Measurements from ENCODE around the gene PALLD. TPM values are rescaled to one million over a fixed set of nuclear protein-coding genes. Genes with fewer than 3 reads are reported as not detected.

The PALLD gene
- total and polyA plus RNA-seq, 2 donors (not counting 3 experiments of a cell fraction or from before 2014, with no cell fraction given), result 13.4 to 48.2 TPM

DNA sequence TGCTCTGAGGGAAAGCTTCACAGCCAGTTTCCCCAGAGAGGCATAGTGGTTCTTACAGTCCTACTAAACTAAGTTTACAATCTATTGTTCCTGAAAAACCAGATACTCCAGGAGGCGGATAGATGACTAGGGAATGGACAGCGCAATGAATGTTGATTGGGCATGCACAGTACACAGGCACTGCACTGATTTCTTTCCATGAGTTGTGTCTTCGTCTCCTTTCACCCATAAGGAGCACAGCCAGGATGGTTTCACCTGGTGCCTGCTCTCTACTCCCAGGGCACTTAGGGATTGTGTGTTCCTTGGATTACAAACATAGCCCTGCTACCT, 144.9 kb downstream of the PALLD start:
- no peak for DNase-seq (ENCODE audit: low read depth, low spot score)
- Histone ChIP-seq H3K27ac (ENCODE audit: insufficient read depth, low read depth, low read length) (no peak overlapping the region), H2AFZ (ENCODE audit: low read depth, low read length) (no peak overlapping the region), H3K9me3 (replicated peaks; ENCODE audit: control insufficient read depth, insufficient read depth, low read length) (no peaks in the 10 kb centered on the region), H3K79me2 (ENCODE audit: control insufficient read depth, insufficient read depth, low read length) (no peaks in the 10 kb centered on the region), H3K27me3 (ENCODE audit: control insufficient read depth in 2 of 2, insufficient read depth in 2 of 2, low read length in 2 of 2) (no peaks in the 10 kb centered on the region), H3K36me3 (ENCODE audit: control insufficient read depth in 2 of 2, extremely low read depth in 1 of 2, insufficient read depth in 2 of 2, low read length in 2 of 2) (no peaks in the 10 kb centered on the region), H3K4me3 (replicated peaks in 1 of 3; ENCODE audit: insufficient read depth in 1 of 3, low read depth in 1 of 3, low read length in 3 of 3) (no peak overlapping the region), H3K4me2 (ENCODE audit: insufficient read depth, low read length) (no peak overlapping the region), H3K9ac (replicated peaks; ENCODE audit: extremely low read depth, insufficient read depth, low read length) (no peak overlapping the region), H3K4me1 (ENCODE audit: control insufficient read depth, extremely low read depth, insufficient read depth, low read length) (peaks cover 14% of the 10 kb centered on the region), H4K20me1 (replicated peaks; ENCODE audit: control insufficient read depth, extremely low read depth, insufficient read depth, low read length) (no peaks in the 10 kb centered on the region), H3K9me1 (replicated peaks; ENCODE audit: control insufficient read depth, extremely low read depth, insufficient read depth, low read length) (no peaks in the 10 kb centered on the region)
- no TSS peak for BruUV-seq (replicated peaks)
- TF ChIP-seq POLR2AphosphoS5 (IDR thresholded peaks at IDR 0.05; ENCODE audit: insufficient read depth, low read depth, low read length) (no peak), FOS (IDR thresholded peaks at IDR 0.05; ENCODE audit: borderline replicate concordance, insufficient read depth, low read length) (no peak), POLR2A (IDR thresholded peaks at IDR 0.05; ENCODE audit: low read depth, low read length) (no peak), EZH2 (IDR thresholded peaks at IDR 0.05; ENCODE audit: borderline replicate concordance, low read depth, low read length, severe bottlenecking) (no peak)
- TF ChIP-seq, protein P1, sequence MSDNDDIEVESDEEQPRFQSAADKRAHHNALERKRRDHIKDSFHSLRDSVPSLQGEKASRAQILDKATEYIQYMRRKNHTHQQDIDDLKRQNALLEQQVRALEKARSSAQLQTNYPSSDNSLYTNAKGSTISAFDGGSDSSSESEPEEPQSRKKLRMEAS (IDR thresholded peaks at IDR 0.05; ENCODE audit: insufficient read depth, insufficient read length), result no peak
- dilution Hi-C loops (cut with MboI; ENCODE audit: extremely low pct_ligation_motif_present, low sequenced_read_pairs), result no loop called here
- no peak for FAIRE-seq
- ChIA-PET CTCF (interaction anchor here (3.0 kb wide), 1 partner anchor 11 kb away, joined by 9 read pairs; no protein-coding TSS in a partner anchor), POLR2A (no interaction called here)
- intact Hi-C loops (cut with micrococcal nuclease), result no loop called here

DNA sequence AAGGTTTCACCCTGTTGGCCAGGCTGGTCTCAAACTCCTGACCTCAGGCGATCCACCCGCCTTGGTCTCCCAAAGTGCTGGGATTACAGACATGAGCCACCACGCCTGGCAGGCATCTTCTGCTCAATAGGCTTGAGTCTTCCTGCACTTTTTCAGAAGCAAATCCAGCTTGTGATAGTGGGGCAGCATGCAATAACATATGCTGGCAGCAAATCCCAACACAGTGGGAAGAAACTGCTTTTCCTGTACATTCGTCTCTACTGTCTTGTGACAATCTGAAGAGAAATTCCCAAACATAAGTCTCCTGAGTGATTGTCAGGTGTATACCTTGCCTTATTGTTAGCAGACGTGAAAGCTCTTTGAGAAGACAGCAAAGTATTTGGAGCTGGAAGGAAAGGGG, 145.7 kb downstream of the PALLD start:
- ChIA-PET POLR2A (interaction anchor here (0.8 kb wide), 1 partner anchor 12 kb away, joined by 3 read pairs; no protein-coding TSS in a partner anchor), CTCF (interaction anchor here (1.4 to 3.0 kb wide), 2 partner anchors 12 to 32 kb away, joined by 5 to 9 read pairs; no protein-coding TSS in a partner anchor)
- Histone ChIP-seq H4K20me1 (replicated peaks; ENCODE audit: control insufficient read depth, extremely low read depth, insufficient read depth, low read length) (no peaks in the 10 kb centered on the region), H3K4me3 (replicated peaks in 1 of 3; ENCODE audit: insufficient read depth in 1 of 3, low read depth in 1 of 3, low read length in 3 of 3) (no peak overlapping the region), H3K27me3 (ENCODE audit: control insufficient read depth in 2 of 2, insufficient read depth in 2 of 2, low read length in 2 of 2) (no peaks in the 10 kb centered on the region), H3K9me1 (replicated peaks; ENCODE audit: control insufficient read depth, extremely low read depth, insufficient read depth, low read length) (no peaks in the 10 kb centered on the region), H3K27ac (ENCODE audit: insufficient read depth, low read depth, low read length) (no peak overlapping the region), H3K4me2 (ENCODE audit: insufficient read depth, low read length) (no peak overlapping the region), H2AFZ (ENCODE audit: low read depth, low read length) (peak overlapping the region; percentile 41), H3K9ac (replicated peaks; ENCODE audit: extremely low read depth, insufficient read depth, low read length) (no peak overlapping the region), H3K9me3 (replicated peaks; ENCODE audit: control insufficient read depth, insufficient read depth, low read length) (no peaks in the 10 kb centered on the region), H3K36me3 (ENCODE audit: control insufficient read depth in 2 of 2, extremely low read depth in 1 of 2, insufficient read depth in 2 of 2, low read length in 2 of 2) (no peaks in the 10 kb centered on the region), H3K4me1 (ENCODE audit: control insufficient read depth, extremely low read depth, insufficient read depth, low read length) (peaks cover 11% of the 10 kb centered on the region), H3K79me2 (ENCODE audit: control insufficient read depth, insufficient read depth, low read length) (no peaks in the 10 kb centered on the region)
- intact Hi-C loops (cut with micrococcal nuclease), result no loop called here
- BruUV-seq (replicated peaks), result no TSS peak
- dilution Hi-C loops (cut with MboI; ENCODE audit: extremely low pct_ligation_motif_present, low sequenced_read_pairs), result no loop called here
- FAIRE-seq, result no peak
- DNase-seq (ENCODE audit: low read depth, low spot score), result no peak
- TF ChIP-seq, protein P2, sequence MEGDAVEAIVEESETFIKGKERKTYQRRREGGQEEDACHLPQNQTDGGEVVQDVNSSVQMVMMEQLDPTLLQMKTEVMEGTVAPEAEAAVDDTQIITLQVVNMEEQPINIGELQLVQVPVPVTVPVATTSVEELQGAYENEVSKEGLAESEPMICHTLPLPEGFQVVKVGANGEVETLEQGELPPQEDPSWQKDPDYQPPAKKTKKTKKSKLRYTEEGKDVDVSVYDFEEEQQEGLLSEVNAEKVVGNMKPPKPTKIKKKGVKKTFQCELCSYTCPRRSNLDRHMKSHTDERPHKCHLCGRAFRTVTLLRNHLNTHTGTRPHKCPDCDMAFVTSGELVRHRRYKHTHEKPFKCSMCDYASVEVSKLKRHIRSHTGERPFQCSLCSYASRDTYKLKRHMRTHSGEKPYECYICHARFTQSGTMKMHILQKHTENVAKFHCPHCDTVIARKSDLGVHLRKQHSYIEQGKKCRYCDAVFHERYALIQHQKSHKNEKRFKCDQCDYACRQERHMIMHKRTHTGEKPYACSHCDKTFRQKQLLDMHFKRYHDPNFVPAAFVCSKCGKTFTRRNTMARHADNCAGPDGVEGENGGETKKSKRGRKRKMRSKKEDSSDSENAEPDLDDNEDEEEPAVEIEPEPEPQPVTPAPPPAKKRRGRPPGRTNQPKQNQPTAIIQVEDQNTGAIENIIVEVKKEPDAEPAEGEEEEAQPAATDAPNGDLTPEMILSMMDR (IDR thresholded peaks at IDR 0.05; ENCODE audit: extremely low read depth in 1 of 2, insufficient read depth in 1 of 2, low read depth in 1 of 2, low read length in 2 of 2), result no peak
- TF ChIP-seq POLR2AphosphoS5 (IDR thresholded peaks at IDR 0.05; ENCODE audit: insufficient read depth, low read depth, low read length) (no peak), EZH2 (IDR thresholded peaks at IDR 0.05; ENCODE audit: borderline replicate concordance, low read depth, low read length, severe bottlenecking) (no peak), GATA2 (IDR thresholded peaks at IDR 0.05; ENCODE audit: insufficient read depth, insufficient read length, low read depth, low read length) (no peak), MYC (IDR thresholded peaks at IDR 0.05; ENCODE audit: low read depth, low read length) (no peak), JUN (IDR thresholded peaks at IDR 0.05; ENCODE audit: borderline replicate concordance, insufficient read depth, insufficient read length, low read depth) (no peak), FOS (IDR thresholded peaks at IDR 0.05; ENCODE audit: borderline replicate concordance, insufficient read depth, low read length) (no peak), POLR2A (IDR thresholded peaks at IDR 0.05; ENCODE audit: low read depth, low read length) (no peak)
- TF ChIP-seq, protein P1 (IDR thresholded peaks at IDR 0.05; ENCODE audit: insufficient read depth, insufficient read length), result no peak

Data from endothelial cell of umbilical vein (primary cell).